H9 (cell line): ENCODE results near the gene CLINT1. TPM values are rescaled to one million over a fixed set of nuclear protein-coding genes. Genes with fewer than 3 reads are reported as not detected.
A peak's percentile ranks its signal among the peaks of the same experiment; 100 is the strongest.

Source experiments
- DNase-seq: peaks from one replicate; pipeline ENCODE4 v3.0.0-alpha.2; 2017
- H2AFZ ChIP-seq: one replicate; pipeline ENCODE4 v1.6.1; 2013; ENCODE audit warnings: mild to moderate bottlenecking, low read length, control low read depth, moderate library complexity
- H2AK5ac ChIP-seq: 2 replicates; pipeline ENCODE4 v1.6.1; 2013; ENCODE audit warnings: low read length, control low read depth, mixed read lengths; ENCODE audit not compliant: insufficient read length
- H2BK120ac ChIP-seq: one replicate; pipeline ENCODE4 v1.6.1; 2013; ENCODE audit warnings: low read depth, mild to moderate bottlenecking, low read length, control low read depth, inconsistent platforms; ENCODE audit not compliant: poor library complexity, severe bottlenecking
- H2BK12ac ChIP-seq: 2 replicates; pipeline ENCODE4 v1.6.1; 2013; ENCODE audit warnings: low read length, control low read depth, mixed read lengths, low read depth; ENCODE audit not compliant: insufficient read length
- H2BK15ac ChIP-seq: 2 replicates; pipeline ENCODE4 v1.6.1; 2013; ENCODE audit warnings: low read depth, low read length, control low read depth
- H2BK20ac ChIP-seq: one replicate; pipeline ENCODE4 v1.6.1; 2013; ENCODE audit warnings: low read depth, mild to moderate bottlenecking, low read length, control low read depth, inconsistent platforms; ENCODE audit not compliant: poor library complexity, severe bottlenecking
- H2BK5ac ChIP-seq: 2 replicates; pipeline ENCODE4 v1.6.1; 2013; ENCODE audit warnings: low read length, control low read depth, mixed read lengths; ENCODE audit not compliant: insufficient read length
- H3K14ac ChIP-seq: 2 replicates; pipeline ENCODE4 v1.6.1; 2013; ENCODE audit warnings: low read length, control low read depth; ENCODE audit not compliant: insufficient read depth
- H3K18ac ChIP-seq: 2 replicates; pipeline ENCODE4 v1.6.1; 2013; ENCODE audit warnings: low read depth, mild to moderate bottlenecking, mixed read lengths, low read length, control low read depth; ENCODE audit not compliant: insufficient read length
- H3K23ac ChIP-seq: 2 replicates; pipeline ENCODE4 v1.6.1; 2013; ENCODE audit warnings: low read length, control low read depth, mixed read lengths, low read depth; ENCODE audit not compliant: insufficient read length
- H3K23me2 ChIP-seq: 2 replicates; pipeline ENCODE4 v1.6.1; 2013; ENCODE audit warnings: low read depth, mild to moderate bottlenecking, mixed read lengths, low read length, control low read depth; ENCODE audit not compliant: insufficient read length, poor library complexity, severe bottlenecking
- H3K27ac ChIP-seq: 2 replicates; pipeline ENCODE4 v1.5.1; 2013; ENCODE audit warnings: low read length, control low read depth, mixed read lengths, low read depth; ENCODE audit not compliant: insufficient read length
- H3K27me3 ChIP-seq: 2 replicates; pipeline ENCODE4 v1.6.1; 2013; ENCODE audit warnings: low read length, control low read depth, inconsistent platforms; ENCODE audit not compliant: insufficient read depth
- H3K4ac ChIP-seq: 2 replicates; pipeline ENCODE4 v1.6.1; 2013; ENCODE audit warnings: low read depth, mild to moderate bottlenecking, control low read depth, inconsistent platforms, low read length, moderate library complexity
- H3K4me1 ChIP-seq: 2 replicates; pipeline ENCODE4 v1.6.1; 2013; ENCODE audit warnings: low read length, control low read depth, inconsistent platforms; ENCODE audit not compliant: insufficient read depth
- H3K4me2 ChIP-seq: 2 replicates; pipeline ENCODE4 v1.6.1; 2013; ENCODE audit warnings: low read length, control low read depth, mixed read lengths; ENCODE audit not compliant: insufficient read length, insufficient read depth
- H3K56ac ChIP-seq: 2 replicates; pipeline ENCODE4 v1.6.1; 2013; ENCODE audit warnings: low read depth, mild to moderate bottlenecking, mixed read lengths, low read length, control low read depth; ENCODE audit not compliant: insufficient read length
- H3K79me1 ChIP-seq: 2 replicates; pipeline ENCODE4 v1.6.1; 2013; ENCODE audit warnings: low read depth, mild to moderate bottlenecking, moderate library complexity, low read length, control low read depth, inconsistent platforms; ENCODE audit not compliant: insufficient read depth, poor library complexity, severe bottlenecking
- H3K79me2 ChIP-seq: 2 replicates; pipeline ENCODE4 v1.6.1; 2013; ENCODE audit warnings: low read length, control low read depth, inconsistent platforms; ENCODE audit not compliant: insufficient read depth
- H3K9ac ChIP-seq: 2 replicates; pipeline ENCODE4 v1.6.1; 2013; ENCODE audit warnings: low read length, control low read depth, mixed read lengths; ENCODE audit not compliant: insufficient read length; ENCODE audit errors: extremely low read depth
- H3K9me3 ChIP-seq: one replicate; pipeline ENCODE4 v1.6.1; 2013; ENCODE audit warnings: low read depth, low read length, inconsistent platforms; ENCODE audit not compliant: control insufficient read depth
- H3T11ph ChIP-seq: one replicate; pipeline ENCODE4 v1.6.1; 2013; ENCODE audit warnings: mild to moderate bottlenecking, low read length, control low read depth, inconsistent platforms
- H4K20me1 ChIP-seq: one replicate; pipeline ENCODE4 v1.6.1; 2013; ENCODE audit not compliant: control insufficient read depth, insufficient read length, insufficient read depth
- H4K5ac ChIP-seq: 2 replicates; pipeline ENCODE4 v1.6.1; 2013; ENCODE audit warnings: low read depth, mild to moderate bottlenecking, mixed read lengths, low read length, control low read depth; ENCODE audit not compliant: insufficient read length
- H4K8ac ChIP-seq: replicated peaks from 2 replicates; pipeline ENCODE4 v1.6.1; 2013; ENCODE audit warnings: low read length, control low read depth, mixed read lengths, low read depth; ENCODE audit not compliant: insufficient read length
- H4K91ac ChIP-seq: 2 replicates; pipeline ENCODE4 v1.6.1; 2013; ENCODE audit warnings: low read depth, mild to moderate bottlenecking, moderate library complexity, mixed read lengths, low read length, control low read depth; ENCODE audit not compliant: insufficient read length
- H3K27ac Mint-ChIP-seq, 3 experiments: 2 replicates in 2 of 3; 3 replicates in 1 of 3; pipeline ENCODE4 v1.8.0; 2020 to 2021; ENCODE audit warnings: mixed read lengths in 3 of 3, mild to moderate bottlenecking in 1 of 3, moderate library complexity in 1 of 3
- H3K27me3 Mint-ChIP-seq: 2 replicates; pipeline ENCODE4 v1.8.0; 2021; ENCODE audit warnings: low read depth, mild to moderate bottlenecking, moderate library complexity, mixed read lengths
- H3K36me3 Mint-ChIP-seq, 3 experiments: 2 replicates in 2 of 3; 3 replicates in 1 of 3; pipeline ENCODE4 v1.8.0; 2020 to 2021; ENCODE audit warnings: low read depth in 3 of 3, mixed read lengths in 3 of 3; ENCODE audit not compliant: insufficient read depth in 1 of 3
- H3K4me1 Mint-ChIP-seq, 2 experiments: 2 replicates each; pipeline ENCODE4 v1.8.0; 2020; ENCODE audit warnings: mixed read lengths in 2 of 2
- H3K4me3 Mint-ChIP-seq, 2 experiments: 2 replicates in 1 of 2; 3 replicates in 1 of 2; pipeline ENCODE4 v1.8.0; 2020 to 2021; ENCODE audit warnings: mild to moderate bottlenecking in 2 of 2, mixed read lengths in 2 of 2, moderate library complexity in 1 of 2
- H3K9me3 Mint-ChIP-seq, 2 experiments: 2 replicates in 1 of 2; 3 replicates in 1 of 2; pipeline ENCODE4 v1.8.0; 2020; ENCODE audit warnings: mild to moderate bottlenecking in 2 of 2, mixed read lengths in 2 of 2, moderate library complexity in 1 of 2
- CTCF ChIP-seq: fragments of 200-600 bp; sonication (generic); conservative IDR thresholded peaks from 3 replicates; pipeline ENCODE4 v1.8.0; 2021; ENCODE audit warnings: antibody characterized with exemption, mild to moderate bottlenecking
- WGBS: extraction: QIAGEN DNeasy Blood & Tissue Kit; methylation state at CpG from one replicate; pipeline ENCODE4 v1.1.7; 2013; ENCODE audit warnings: missing lambda C conversion rate, low lambda C conversion rate, mixed read lengths; ENCODE audit not compliant: insufficient read length; ENCODE audit errors: extremely low coverage; 5-methylcytosine and 5-hydroxymethylcytosine counted together
- long read RNA-seq: library from polyadenylated mRNA; unstranded; transcript quantifications from one replicate; pipeline ENCODE4 v2.0.0, GENCODE V29; 2020
- total RNA-seq: library from RNA; stranded (reverse); gene quantifications from 2 replicates; pipeline ENCODE4 v1.2.1, GENCODE V29; 2021

CLINT1 gene
- total RNA-seq, result 74.0 and 79.1 TPM in 2 replicates
- long read RNA-seq, transcript CLINT1-207 (12 exons, 2,346 nt), result minor isoform, 164 of 455 reads
- long read RNA-seq, transcript CLINT1-206 (12 exons, 3,987 nt), result minor isoform, 6 of 455 reads
- long read RNA-seq, transcript CLINT1-201 (12 exons, 3,440 nt), result major isoform, 207 of 455 reads
- long read RNA-seq, partial matches to known transcripts, result 31 of 455 reads
- long read RNA-seq, other reads (novel, unspliced or antisense), result 45 of 455 reads

GRCh38 chr5:157858527-157859226 is at the start of gene CLINT1:
Gene CLINT1 (minus strand): TSS chr5:157859145. CDS start chr5:157858970, 175 bp downstream.
- Histone ChIP-seq H3K9me3 (no peaks in the 10 kb centered on the region), H3K4me2 (peak within 1 kb of the TSS; percentile 97), H3K56ac (no peak within 1 kb of the TSS), H3K79me1 (no peaks in the 10 kb centered on the region), H4K20me1 (no peaks in the 10 kb centered on the region), H3K4ac (no peak within 1 kb of the TSS; the same call in 1 of the 2 replicates), H3T11ph (no peak within 1 kb of the TSS), H4K5ac (no peak within 1 kb of the TSS), H3K4me1 (peaks cover 3% of the 10 kb centered on the region), H3K23ac (no peak within 1 kb of the TSS), H3K27me3 (no peaks in the 10 kb centered on the region; the same call in 1 of the 2 replicates), H2AFZ (no peak within 1 kb of the TSS), H2BK5ac (peak within 1 kb of the TSS; percentile 57), H2BK12ac (no peak within 1 kb of the TSS), H2BK120ac (no peak within 1 kb of the TSS), H3K27ac (no peak within 1 kb of the TSS), H2BK15ac (no peak within 1 kb of the TSS), H3K9ac (peak within 1 kb of the TSS; percentile 89), H3K14ac (peak within 1 kb of the TSS; percentile 97), H2BK20ac (no peak within 1 kb of the TSS), H3K18ac (peak within 1 kb of the TSS; percentile 96), H4K91ac (no peak within 1 kb of the TSS), H3K23me2 (peaks cover 4% of the 10 kb centered on the region), H2AK5ac (no peak within 1 kb of the TSS), H3K79me2 (peaks cover 22% of the 10 kb centered on the region), H4K8ac (no peak within 1 kb of the TSS)
- no CpG with 5 or more reads among the region's 59 CpGs for WGBS
- H3K4me1 Mint-ChIP-seq, result peaks cover 31 to 40% of the 10 kb centered on the region in 2 experiments
- no peaks in the 10 kb centered on the region for H3K27me3 Mint-ChIP-seq
- peak within 1 kb of the TSS; percentile 84 to 99 (median 93) for H3K27ac Mint-ChIP-seq
- H3K36me3 Mint-ChIP-seq, result peaks cover 0 to 5% (median 0%) of the 10 kb centered on the region in 3 experiments; a peak in 1 of 7 replicates
- no peaks in the 10 kb centered on the region for H3K9me3 Mint-ChIP-seq
- peak within 1 kb of the TSS; percentile 96 to 97 for H3K4me3 Mint-ChIP-seq
- no peak for TF ChIP-seq CTCF
- peak; percentile 90 for DNase-seq
